ENCODE measurements around the gene RAB27B. TPM values are rescaled to one million over a fixed set of nuclear protein-coding genes. Genes with fewer than 3 reads are reported as not detected.

The RAB27B gene
- total RNA-seq, 1 donor from 2014 or later = not detected

DNA sequence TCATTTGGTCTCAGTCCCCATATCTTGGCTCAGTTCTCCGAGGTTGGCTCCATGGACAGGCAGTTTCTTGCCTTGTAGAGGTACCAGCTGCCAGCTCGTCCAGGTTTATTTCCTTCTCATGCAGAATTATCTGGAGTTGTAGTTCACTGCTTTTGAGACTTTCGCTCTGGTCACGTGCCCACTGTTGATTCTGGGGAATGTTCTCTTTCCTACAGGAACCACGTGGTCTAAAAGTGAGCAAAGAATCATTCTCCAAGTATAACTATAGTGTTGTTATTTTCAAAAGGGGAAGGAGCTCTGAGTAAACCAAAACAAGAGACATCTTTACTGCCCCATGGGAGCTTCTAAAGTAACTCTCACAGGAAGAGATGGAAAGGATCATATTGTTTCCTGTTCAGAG is 41.2 kb upstream of the RAB27B start:
- Mint-ChIP-seq H3K4me3 (ENCODE audit: unreplicated experiment) (no peak overlapping the region), H3K27ac (ENCODE audit: unreplicated experiment) (no peak overlapping the region), H3K36me3 (ENCODE audit: unreplicated experiment) (no peaks in the 10 kb centered on the region), H3K4me1 (ENCODE audit: low read depth, unreplicated experiment) (no peaks in the 10 kb centered on the region), H3K27me3 (ENCODE audit: unreplicated experiment) (no peaks in the 10 kb centered on the region), H3K9me3 (ENCODE audit: unreplicated experiment) (peaks cover 2% of the 10 kb centered on the region)
- TF ChIP-seq, protein P1, sequence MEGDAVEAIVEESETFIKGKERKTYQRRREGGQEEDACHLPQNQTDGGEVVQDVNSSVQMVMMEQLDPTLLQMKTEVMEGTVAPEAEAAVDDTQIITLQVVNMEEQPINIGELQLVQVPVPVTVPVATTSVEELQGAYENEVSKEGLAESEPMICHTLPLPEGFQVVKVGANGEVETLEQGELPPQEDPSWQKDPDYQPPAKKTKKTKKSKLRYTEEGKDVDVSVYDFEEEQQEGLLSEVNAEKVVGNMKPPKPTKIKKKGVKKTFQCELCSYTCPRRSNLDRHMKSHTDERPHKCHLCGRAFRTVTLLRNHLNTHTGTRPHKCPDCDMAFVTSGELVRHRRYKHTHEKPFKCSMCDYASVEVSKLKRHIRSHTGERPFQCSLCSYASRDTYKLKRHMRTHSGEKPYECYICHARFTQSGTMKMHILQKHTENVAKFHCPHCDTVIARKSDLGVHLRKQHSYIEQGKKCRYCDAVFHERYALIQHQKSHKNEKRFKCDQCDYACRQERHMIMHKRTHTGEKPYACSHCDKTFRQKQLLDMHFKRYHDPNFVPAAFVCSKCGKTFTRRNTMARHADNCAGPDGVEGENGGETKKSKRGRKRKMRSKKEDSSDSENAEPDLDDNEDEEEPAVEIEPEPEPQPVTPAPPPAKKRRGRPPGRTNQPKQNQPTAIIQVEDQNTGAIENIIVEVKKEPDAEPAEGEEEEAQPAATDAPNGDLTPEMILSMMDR (IDR thresholded peaks at IDR 0.05; ENCODE audit: partially characterized antibody, unreplicated experiment) = no peak
- DNase-seq = no peak

DNA sequence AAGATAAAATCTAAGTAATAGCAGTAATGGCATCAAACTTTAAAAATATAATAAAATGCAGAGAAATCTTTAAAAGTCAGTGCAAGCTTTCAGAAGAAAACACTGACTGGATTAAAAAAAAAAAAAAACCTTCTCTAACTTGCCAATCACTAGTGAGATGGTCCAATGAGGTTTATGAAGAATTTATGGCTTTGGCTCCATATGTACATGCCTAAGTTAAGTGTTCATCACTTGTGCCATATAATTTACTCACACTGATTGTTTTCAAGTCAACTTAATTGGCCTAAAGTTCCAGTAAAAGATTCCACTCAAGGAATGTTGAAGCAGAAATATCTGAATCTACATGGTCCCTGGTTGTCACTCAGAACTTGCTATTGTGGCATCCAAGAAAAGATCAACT is 40.7 kb upstream of the RAB27B start:
- no peak overlapping the region for H3K4me3 Mint-ChIP-seq (ENCODE audit: unreplicated experiment)
- H3K27me3 Mint-ChIP-seq (ENCODE audit: unreplicated experiment) = no peaks in the 10 kb centered on the region
- peaks cover 2% of the 10 kb centered on the region for H3K9me3 Mint-ChIP-seq (ENCODE audit: unreplicated experiment)
- H3K4me1 Mint-ChIP-seq (ENCODE audit: low read depth, unreplicated experiment) = no peaks in the 10 kb centered on the region
- TF ChIP-seq, protein P1 (IDR thresholded peaks at IDR 0.05; ENCODE audit: partially characterized antibody, unreplicated experiment) = no peak
- no peak overlapping the region for H3K27ac Mint-ChIP-seq (ENCODE audit: unreplicated experiment)
- no peaks in the 10 kb centered on the region for H3K36me3 Mint-ChIP-seq (ENCODE audit: unreplicated experiment)
- no peak for DNase-seq

DNA sequence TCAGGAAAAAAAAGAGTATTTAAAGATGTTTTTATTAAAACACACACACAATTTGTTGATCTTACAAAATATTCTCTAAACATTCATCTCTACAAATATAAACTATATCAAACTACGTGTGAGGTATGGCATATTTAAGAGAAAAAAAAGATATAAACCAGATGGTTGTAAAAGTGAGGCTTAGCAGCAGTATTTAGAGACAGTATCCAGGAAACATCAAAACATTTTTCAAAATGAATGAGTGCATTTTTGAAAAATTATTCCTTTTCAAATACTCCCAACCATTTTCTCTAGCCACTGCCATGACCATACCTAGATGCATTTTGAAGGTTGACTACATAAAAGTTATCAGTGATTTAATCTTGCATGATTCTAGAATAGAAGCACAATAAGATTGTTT is 38.2 kb upstream of the RAB27B start:
- H3K9me3 Mint-ChIP-seq (ENCODE audit: unreplicated experiment) = peaks cover 2% of the 10 kb centered on the region
- H3K27me3 Mint-ChIP-seq (ENCODE audit: unreplicated experiment) = no peaks in the 10 kb centered on the region
- H3K36me3 Mint-ChIP-seq (ENCODE audit: unreplicated experiment) = no peaks in the 10 kb centered on the region
- TF ChIP-seq, protein P1 (IDR thresholded peaks at IDR 0.05; ENCODE audit: partially characterized antibody, unreplicated experiment) = no peak
- H3K4me3 Mint-ChIP-seq (ENCODE audit: unreplicated experiment) = no peak overlapping the region
- no peak overlapping the region for H3K27ac Mint-ChIP-seq (ENCODE audit: unreplicated experiment)
- no peak for DNase-seq
- no peaks in the 10 kb centered on the region for H3K4me1 Mint-ChIP-seq (ENCODE audit: low read depth, unreplicated experiment)

DNA sequence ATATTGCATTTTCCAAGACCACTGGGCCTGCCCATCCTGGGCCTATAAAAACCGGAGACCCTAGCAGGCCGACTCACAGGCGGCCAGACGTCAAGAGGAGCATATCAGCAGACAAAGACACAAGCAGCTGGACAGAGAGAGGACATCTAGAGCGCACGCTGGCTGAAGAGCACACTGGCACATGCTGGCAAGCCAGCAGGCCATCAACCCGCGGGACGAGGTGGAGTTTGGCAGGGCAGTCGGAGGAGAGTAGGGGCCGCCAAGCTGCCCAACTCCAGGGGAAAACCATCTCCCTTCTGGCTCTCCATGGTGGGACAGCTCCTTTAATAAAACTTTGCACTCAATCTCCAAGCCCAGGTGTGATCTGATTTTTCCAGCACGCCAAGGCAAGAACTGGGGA is 36.6 kb upstream of the RAB27B start:
- H3K4me1 Mint-ChIP-seq (ENCODE audit: low read depth, unreplicated experiment) = no peaks in the 10 kb centered on the region
- H3K36me3 Mint-ChIP-seq (ENCODE audit: unreplicated experiment) = no peaks in the 10 kb centered on the region
- H3K4me3 Mint-ChIP-seq (ENCODE audit: unreplicated experiment) = no peak overlapping the region
- no peaks in the 10 kb centered on the region for H3K27me3 Mint-ChIP-seq (ENCODE audit: unreplicated experiment)
- no peak for DNase-seq
- H3K9me3 Mint-ChIP-seq (ENCODE audit: unreplicated experiment) = peaks cover 2% of the 10 kb centered on the region
- TF ChIP-seq, protein P1 (IDR thresholded peaks at IDR 0.05; ENCODE audit: partially characterized antibody, unreplicated experiment) = no peak
- H3K27ac Mint-ChIP-seq (ENCODE audit: unreplicated experiment) = no peak overlapping the region

DNA sequence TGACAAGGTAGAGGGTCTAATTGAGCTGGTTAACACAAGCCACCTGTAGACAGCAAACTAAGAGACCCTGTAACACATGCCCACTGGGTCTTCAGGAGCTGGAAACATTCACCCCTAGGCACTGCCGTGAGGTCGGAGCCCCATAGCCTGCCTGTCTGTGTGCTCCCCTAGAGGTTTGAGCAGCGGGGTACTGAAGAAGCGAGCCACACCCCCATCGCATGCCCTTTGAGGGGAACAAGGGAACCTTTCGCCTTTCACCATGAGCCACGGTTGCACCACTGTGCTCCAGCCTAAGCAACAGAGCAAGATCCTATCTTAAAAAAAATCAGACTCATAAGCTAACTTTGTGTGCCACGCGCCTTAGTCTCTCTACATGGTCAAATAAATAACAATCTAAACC is 36.2 kb upstream of the RAB27B start:
- Mint-ChIP-seq H3K27me3 (ENCODE audit: unreplicated experiment) (no peaks in the 10 kb centered on the region), H3K4me1 (ENCODE audit: low read depth, unreplicated experiment) (no peaks in the 10 kb centered on the region), H3K9me3 (ENCODE audit: unreplicated experiment) (peaks cover 2% of the 10 kb centered on the region), H3K27ac (ENCODE audit: unreplicated experiment) (no peak overlapping the region), H3K4me3 (ENCODE audit: unreplicated experiment) (no peak overlapping the region), H3K36me3 (ENCODE audit: unreplicated experiment) (no peaks in the 10 kb centered on the region)
- TF ChIP-seq, protein P1 (IDR thresholded peaks at IDR 0.05; ENCODE audit: partially characterized antibody, unreplicated experiment) = no peak
- DNase-seq = no peak

Measured in glutamatergic neuron (in vitro differentiated cells).